Osteocyte (in vitro differentiated cells): ENCODE results near the gene RAP1GAP2. TPM values are rescaled to one million over a fixed set of nuclear protein-coding genes. Genes with fewer than 3 reads are reported as not detected.
"Not testable (repeated sequence)": the region's sequence is repeated elsewhere in the genome, so short reads cannot be mapped to it uniquely, and the experiment has no call there.

ENCODE experiments used
- DNase-seq: peaks from one replicate; pipeline ENCODE4 v3.0.0; 2021; ENCODE audit warnings: mixed read lengths; ENCODE audit not compliant: unreplicated experiment; ENCODE audit errors: extremely low spot score
- H3K27ac Mint-ChIP-seq: one replicate; pipeline ENCODE4 v1.8.0; 2021; ENCODE audit warnings: mild to moderate bottlenecking, mixed read lengths; ENCODE audit not compliant: unreplicated experiment
- H3K27me3 Mint-ChIP-seq: one replicate; pipeline ENCODE4 v1.8.0; 2021; ENCODE audit warnings: mixed read lengths; ENCODE audit not compliant: unreplicated experiment
- H3K36me3 Mint-ChIP-seq: one replicate; pipeline ENCODE4 v1.8.0; 2021; ENCODE audit warnings: mixed read lengths; ENCODE audit not compliant: unreplicated experiment
- H3K4me1 Mint-ChIP-seq: one replicate; pipeline ENCODE4 v1.8.0; 2021; ENCODE audit warnings: mixed read lengths; ENCODE audit not compliant: unreplicated experiment
- H3K4me3 Mint-ChIP-seq: one replicate; pipeline ENCODE4 v1.8.0; 2021; ENCODE audit warnings: mild to moderate bottlenecking, moderate library complexity, mixed read lengths; ENCODE audit not compliant: unreplicated experiment
- H3K9me3 Mint-ChIP-seq: one replicate; pipeline ENCODE4 v1.8.0; 2021; ENCODE audit warnings: mixed read lengths; ENCODE audit not compliant: unreplicated experiment
- CTCF ChIP-seq: fragments of 200-600 bp; sonication (generic); IDR thresholded peaks from 2 replicates; pipeline ENCODE4 v1.5.0; 2021; ENCODE audit warnings: antibody characterized with exemption, mild to moderate bottlenecking, moderate library complexity
- total RNA-seq: library from RNA; stranded (reverse); gene quantifications from 2 replicates; pipeline ENCODE4 v1.2.1, GENCODE V29; 2021

The RAP1GAP2 gene
- total RNA-seq, 1 donor from 2014 or later = 6.3 TPM

- H3K4me3 Mint-ChIP-seq = no peak overlapping the region
- no peak for TF ChIP-seq CTCF
- H3K27me3 Mint-ChIP-seq = no peaks in the 10 kb centered on the region
- no peaks in the 10 kb centered on the region for H3K36me3 Mint-ChIP-seq
- H3K4me1 Mint-ChIP-seq = peaks cover 5% of the 10 kb centered on the region
- no peaks in the 10 kb centered on the region for H3K9me3 Mint-ChIP-seq
- no peak overlapping the region for H3K27ac Mint-ChIP-seq
- DNase-seq = no peak
Measured at GRCh38 chr17:2995886-2996809, 199.9 kb downstream of the RAP1GAP2 start.

- no peak for TF ChIP-seq CTCF
- Mint-ChIP-seq H3K27me3 (no peaks in the 10 kb centered on the region), H3K9me3 (no peaks in the 10 kb centered on the region), H3K4me1 (peaks cover 11% of the 10 kb centered on the region), H3K36me3 (no peaks in the 10 kb centered on the region), H3K4me3 (no peak overlapping the region), H3K27ac (no peak overlapping the region)
- no peak for DNase-seq
Measured at GRCh38 chr17:2996810-2997670, 200.8 kb downstream of the RAP1GAP2 start.

DNA sequence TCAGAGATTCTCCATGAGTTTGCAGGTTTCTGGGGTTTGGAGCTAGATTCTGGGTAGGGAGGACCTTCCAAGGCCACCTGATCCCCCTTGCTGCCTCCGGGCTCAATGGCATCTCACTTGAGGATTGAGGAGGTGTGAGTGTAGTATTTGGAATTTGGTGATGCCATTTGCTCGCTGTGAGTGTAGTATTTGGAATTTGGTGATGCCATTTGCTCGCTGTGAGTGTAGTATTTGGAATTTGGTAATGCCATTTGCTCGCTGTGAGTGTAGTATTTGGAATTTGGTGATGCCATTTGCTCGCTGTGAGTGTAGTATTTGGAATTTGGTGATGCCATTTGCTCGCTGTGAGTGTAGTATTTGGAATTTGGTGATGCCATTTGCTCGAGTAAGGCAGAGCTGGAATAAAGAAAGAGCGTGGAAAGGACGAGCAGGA lies 202.2 kb downstream of the RAP1GAP2 start:
- peaks cover 21% of the 10 kb centered on the region for H3K4me1 Mint-ChIP-seq
- H3K36me3 Mint-ChIP-seq, H3K4me3 Mint-ChIP-seq, H3K27ac Mint-ChIP-seq, H3K27me3 Mint-ChIP-seq, H3K9me3 Mint-ChIP-seq, DNase-seq: not testable (repeated sequence)

GRCh38 chr17:3002538-3003295 lies 206.5 kb downstream of the RAP1GAP2 start:
- peak overlapping the region; percentile 79 for H3K27ac Mint-ChIP-seq

More at GRCh38 chr17:3002538-3003295, 206.5 kb downstream of the RAP1GAP2 start:
- Mint-ChIP-seq H3K27me3 (no peaks in the 10 kb centered on the region), H3K4me3 (no peak overlapping the region), H3K36me3 (no peaks in the 10 kb centered on the region), H3K4me1 (peaks cover 34% of the 10 kb centered on the region), H3K9me3 (no peaks in the 10 kb centered on the region)
- no peak for TF ChIP-seq CTCF
- no peak for DNase-seq
